HG03571 (cell line): ENCODE data around the gene DUSP22.

Experiments
- ATAC-seq: cut with Tn5 transposase; IDR thresholded peaks from one replicate; pipeline ENCODE4 v1.9.1; 2021; ENCODE audit not compliant: unreplicated experiment

Gene DUSP22

DNA sequence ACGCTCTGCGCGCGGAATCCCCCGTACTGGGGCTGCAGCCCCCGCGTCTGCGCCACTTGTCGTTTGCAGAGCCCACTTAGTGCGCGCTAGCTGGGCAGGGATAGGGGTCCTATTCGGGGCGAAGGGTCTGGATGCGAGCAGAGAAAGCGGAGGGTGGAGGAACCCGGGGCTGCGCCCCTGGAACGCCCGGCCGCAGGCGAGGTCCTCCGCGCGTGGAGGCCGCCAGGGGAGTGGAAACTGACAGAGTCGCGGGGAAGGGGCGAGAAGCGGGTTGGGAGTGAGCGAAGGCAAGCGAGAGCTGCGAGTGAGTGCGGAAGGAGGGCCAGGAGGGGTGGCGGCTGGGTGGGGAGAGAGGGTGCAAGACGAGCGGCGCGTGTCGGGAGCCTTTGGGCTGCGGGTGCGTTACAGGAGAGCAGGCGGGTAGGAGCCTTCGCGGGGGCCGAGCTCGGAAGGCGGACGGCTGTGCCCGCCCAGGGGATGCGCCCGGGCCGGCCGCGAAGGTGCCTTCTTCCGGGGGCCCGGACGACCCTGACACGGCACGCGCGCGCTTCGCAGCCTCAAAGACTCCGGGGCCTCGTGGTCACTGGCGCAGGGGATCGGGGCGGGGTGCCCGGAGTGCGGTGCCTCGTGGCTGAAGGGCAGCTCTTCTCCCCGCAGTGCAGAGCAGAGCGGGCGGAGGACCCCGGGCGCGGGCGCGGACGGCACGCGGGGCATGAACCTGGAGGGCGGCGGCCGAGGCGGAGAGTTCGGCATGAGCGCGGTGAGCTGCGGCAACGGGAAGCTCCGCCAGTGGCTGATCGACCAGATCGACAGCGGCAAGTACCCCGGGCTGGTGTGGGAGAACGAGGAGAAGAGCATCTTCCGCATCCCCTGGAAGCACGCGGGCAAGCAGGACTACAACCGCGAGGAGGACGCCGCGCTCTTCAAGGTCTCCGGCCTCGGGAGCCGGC lies 100.4 kb downstream of the DUSP22 start:
- ATAC-seq, result no peak

DNA sequence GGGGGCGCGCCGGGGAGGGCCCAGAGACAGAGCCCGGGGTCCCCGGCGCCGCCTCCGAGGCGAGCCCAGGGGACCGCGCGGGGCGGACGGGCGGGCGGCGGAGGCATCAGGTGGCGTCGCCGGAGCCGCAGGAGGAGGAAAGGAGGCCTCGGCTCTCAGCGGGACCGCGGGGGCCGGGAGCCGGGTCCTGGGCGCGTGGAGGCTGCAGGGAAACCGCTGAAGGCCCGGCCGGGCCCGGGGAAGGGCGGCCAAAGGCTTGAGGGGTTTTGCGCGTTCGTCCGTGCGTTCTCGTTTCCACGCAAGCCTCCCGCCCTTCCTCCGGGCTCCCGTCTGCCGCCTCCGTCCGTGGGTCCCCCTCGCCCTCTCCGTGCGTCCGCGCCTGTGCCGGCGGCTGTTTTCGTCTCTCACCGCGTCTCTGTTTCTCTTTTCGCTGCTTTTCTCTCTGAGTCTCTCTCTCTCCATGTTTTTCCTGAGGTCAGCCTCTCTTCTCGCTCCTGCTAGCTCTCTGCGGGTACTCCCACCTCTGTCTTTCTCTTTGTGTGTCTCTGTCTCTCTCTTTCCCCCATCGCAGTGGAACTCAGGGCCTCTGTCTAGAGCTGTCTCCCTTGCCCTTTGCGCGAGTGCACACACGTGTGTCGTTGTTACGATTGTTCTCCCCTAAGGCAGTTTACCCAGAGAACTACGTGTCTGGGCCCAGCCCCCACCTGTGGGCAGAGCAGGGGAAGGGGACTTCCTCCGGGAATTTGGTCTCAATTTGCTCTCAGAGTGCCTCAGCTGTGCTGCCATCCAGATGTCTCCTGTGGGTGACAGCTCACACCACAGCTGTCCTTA lies 101.3 kb downstream of the DUSP22 start:
- no peak for ATAC-seq

DNA sequence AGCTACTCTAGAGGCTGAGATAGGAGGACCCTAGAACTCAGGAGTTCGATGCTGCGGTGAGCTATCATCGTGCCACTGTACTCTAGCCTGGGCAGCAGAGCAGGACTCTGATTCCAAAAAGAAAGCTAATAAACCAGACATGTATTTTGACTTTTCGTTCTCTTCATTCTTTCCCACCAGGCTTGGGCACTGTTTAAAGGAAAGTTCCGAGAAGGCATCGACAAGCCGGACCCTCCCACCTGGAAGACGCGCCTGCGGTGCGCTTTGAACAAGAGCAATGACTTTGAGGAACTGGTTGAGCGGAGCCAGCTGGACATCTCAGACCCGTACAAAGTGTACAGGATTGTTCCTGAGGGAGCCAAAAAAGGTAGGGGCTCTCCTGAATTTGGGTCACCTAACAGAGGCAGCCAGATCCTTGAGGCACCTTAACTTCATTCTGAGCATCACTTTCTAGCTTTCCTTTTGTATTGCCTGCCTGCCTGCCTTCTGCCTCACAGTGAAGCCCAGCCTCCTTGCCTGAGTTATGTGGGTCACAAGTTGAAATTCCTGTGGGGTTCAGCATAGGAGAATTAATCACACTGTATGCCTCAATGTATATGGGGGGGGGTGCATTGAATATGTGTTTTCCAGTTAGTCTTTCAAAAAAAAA lies 102.5 kb downstream of the DUSP22 start:
- ATAC-seq, result no peak

DNA sequence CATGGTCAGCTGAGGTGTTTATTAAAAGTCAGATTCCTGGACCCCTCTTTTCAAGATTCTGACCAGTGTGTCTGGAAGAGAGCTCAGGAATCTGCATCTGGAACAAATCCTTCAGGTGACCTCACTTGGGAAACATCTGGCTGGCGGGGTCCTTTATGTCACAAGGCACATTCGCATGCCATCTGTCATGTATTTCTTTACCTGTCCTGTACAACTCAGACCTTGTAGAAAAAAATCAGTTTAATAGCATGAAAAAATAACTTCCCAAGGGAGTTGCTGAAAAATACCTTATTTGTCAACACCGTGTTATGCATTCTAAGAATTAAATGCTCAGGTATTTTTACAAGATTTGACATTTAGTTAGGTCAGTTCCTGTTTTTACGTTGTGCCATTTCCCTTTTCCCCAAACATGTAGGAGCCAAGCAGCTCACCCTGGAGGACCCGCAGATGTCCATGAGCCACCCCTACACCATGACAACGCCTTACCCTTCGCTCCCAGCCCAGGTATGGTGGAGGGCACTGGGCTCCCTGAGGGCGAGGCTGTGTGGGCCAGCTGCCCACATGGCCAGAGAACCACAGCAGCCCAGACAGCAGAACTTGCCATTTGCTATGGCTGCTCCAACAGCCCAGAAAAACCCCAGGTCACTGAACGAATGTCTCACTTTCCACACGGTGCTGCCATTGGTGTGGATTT lies 103.3 kb downstream of the DUSP22 start:
- no peak for ATAC-seq

DNA sequence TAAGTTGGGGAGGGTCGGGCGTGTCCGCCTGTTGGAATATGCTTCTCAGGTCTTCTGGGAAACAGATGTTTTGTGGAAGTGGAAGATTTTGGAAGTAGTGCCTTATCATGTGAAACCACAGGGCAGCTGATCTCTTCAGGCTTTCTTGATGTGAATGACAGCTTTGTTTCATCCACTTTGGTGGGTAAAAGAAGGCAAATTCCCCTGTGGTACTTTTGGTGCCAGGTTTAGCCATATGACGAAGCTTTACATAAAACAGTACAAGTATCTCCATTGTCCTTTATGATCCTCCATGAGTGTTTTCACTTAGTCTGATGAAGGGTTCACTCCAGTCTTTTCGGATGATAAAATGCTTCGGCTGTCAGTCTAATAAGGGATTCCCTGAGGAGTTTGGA lies 103.8 kb downstream of the DUSP22 start:
- no peak for ATAC-seq

DNA sequence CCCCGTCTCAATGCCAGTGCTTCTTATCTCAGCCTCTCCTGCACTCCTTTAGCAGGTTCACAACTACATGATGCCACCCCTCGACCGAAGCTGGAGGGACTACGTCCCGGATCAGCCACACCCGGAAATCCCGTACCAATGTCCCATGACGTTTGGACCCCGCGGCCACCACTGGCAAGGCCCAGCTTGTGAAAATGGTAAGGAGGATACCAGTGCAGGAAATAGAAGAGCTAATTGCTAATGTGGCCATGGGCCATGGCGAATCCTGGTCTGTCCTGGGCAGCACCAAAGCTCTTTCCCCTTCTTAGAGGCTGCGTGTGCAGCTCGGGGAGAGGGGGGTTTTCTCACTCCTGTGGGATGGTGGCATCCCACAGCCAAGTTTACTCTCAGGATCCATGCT lies 104.8 kb downstream of the DUSP22 start:
- ATAC-seq, result no peak

DNA sequence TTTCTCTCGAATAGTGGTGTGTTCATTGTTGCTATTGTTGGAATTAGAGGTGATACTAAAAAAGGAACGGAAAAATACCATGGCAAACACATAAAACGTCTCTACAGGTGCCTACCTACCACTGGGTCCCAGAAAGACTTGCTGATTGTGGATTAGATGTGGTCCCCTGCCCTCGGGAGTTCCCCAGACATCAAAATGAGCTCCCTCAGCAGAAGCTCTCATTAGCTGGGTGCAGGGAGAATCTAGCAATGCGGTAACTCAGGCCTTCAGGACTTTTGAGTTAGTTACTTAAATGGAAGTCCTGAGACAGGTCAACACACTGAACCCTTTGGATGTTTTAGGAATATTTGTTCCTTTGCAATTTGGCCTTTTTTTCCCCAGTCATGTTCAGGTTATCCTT lies 105.3 kb downstream of the DUSP22 start:
- ATAC-seq, result no peak

DNA sequence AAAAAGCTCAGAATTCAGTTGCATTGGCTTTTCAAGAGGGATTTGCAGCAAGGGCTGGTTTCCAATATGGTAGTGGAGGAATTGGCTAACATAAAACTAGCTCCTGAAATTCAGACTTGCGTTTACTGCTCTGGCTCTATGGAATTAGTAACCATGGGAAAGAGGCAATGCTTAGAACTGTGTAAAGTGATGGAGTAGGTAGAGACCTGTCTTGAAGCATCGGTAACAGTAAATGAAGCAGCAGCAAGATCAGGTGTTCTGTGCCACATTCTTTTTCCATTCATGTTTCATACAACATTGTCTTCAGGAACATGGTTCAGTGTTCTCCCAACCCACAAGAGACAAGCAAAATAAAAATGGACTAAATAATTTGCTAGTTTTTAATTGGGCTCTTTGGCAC lies 105.8 kb downstream of the DUSP22 start:
- ATAC-seq, result no peak

DNA sequence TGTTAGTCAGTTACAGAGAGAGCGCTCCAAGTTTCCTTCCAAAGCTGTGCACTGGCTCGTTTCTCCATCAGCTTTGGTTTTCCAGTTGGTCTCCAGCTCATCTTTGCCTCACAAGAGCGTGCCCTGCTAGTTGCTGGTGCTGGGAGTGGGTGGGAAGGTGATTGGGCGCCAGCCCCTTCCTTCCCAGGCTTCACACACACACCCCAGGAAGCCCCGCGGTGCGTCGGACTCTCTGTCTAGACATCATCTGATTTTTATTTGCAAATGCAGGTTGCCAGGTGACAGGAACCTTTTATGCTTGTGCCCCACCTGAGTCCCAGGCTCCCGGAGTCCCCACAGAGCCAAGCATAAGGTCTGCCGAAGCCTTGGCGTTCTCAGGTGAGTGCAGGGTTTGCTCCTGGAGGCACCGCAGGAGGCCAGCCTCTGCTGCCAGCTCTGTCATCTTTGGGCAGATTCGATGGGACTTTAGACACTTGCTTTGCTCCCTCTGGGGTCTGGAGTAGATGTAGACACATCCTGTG lies 106.3 kb downstream of the DUSP22 start:
- ATAC-seq, result no peak

DNA sequence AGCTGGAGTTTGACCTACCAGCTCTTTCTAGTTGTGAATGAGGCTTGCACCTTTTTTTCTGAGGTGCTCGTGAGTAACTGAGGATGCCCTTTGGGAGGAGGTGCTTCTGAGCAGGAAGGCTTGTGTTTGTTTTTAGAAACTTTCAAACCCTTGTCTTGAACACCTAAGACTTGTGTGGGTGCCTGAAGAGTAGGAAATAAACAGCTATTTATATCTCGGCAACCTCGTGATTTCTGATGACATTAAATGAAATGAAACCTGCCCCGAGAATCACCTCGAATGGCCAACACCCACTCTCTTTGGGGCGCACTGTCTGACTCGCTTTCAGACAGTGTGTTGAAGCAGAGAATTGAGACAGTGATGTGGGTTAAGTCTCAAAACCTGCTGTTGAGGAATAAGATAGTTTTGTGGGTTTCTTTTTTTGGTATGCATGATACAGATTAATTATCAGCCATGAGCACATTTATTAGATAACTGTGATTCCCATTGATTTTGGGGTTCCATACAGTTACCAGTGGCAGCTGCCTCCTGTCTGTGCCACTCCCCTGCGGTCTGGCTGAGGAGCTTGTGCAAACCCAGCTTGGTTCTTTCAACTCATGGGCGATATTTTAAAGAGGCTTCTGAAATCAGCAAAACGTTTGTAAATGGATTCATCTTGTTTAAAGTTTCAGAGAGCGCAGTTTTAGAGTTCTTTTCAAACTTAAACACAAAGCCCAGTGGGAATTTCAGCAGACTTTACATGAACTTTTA lies 107.7 kb downstream of the DUSP22 start:
- peak; percentile 30 for ATAC-seq

DNA sequence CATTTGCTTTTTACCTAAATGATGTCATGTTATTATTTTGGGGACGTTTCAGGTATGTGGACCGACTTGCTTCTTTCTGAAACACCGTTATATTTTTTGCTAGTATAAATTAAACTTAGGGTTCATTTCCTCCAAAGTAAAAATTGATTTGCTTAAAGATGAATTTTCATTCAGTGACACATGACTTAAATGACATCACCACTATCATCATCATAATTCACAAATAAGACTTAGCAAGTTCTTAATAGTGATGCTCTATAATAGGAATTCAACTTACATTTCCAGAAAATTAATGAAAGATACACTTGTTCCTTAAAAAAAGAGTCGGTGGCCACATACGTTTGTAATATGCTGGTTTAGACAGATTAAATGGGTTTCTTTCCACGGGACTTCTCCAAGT lies 108.5 kb downstream of the DUSP22 start:
- no peak for ATAC-seq
